B cell (primary cell): ENCODE results near the gene HSD17B2. TPM values are rescaled to one million over a fixed set of nuclear protein-coding genes. Genes with fewer than 3 reads are reported as not detected.

Experiments used
- ATAC-seq: fragments of 200-7000 bp; cut with Tn5 transposase; one replicate; pipeline ENCODE4 v1.10.0; 2021; ENCODE audit warnings: low read depth, mild to moderate bottlenecking, moderate number of reproducible peaks, moderate library complexity
- CTCF ChIA-PET: fragments of 350-600 bp; sonication (Branson Sonifier 250); formaldehyde crosslinking; loops from one replicate; lab custom pipeline; 2021; ENCODE audit warnings: antibody characterized with exemption, inconsistent platforms; lab: Charles Lee
- POLR2A ChIA-PET: fragments of 350-600 bp; sonication (Branson Sonifier 250); formaldehyde crosslinking; loops from one replicate; lab custom pipeline; 2021; ENCODE audit warnings: antibody characterized with exemption; lab: Charles Lee
- DNase-seq: peaks from one replicate; pipeline ENCODE4 v3.0.0; 2013
- H2AFZ ChIP-seq: 2 replicates; pipeline ENCODE4 v1.6.1; 2012; ENCODE audit warnings: mild to moderate bottlenecking, low read depth, low read length; ENCODE audit not compliant: insufficient read depth, poor library complexity, severe bottlenecking
- H3K27ac ChIP-seq, 2 donors: 1 replicate in 1 of 2; 2 replicates in 1 of 2; pipeline ENCODE4 v1.5.1; 2012 to 2013; ENCODE audit warnings: low read length in 2 of 2, mild to moderate bottlenecking in 2 of 2, moderate library complexity in 1 of 2
- H3K27me3 ChIP-seq, 4 experiments: fragments of 200-600 bp in 1 of 4; sonication (generic) in 1 of 4; replicated peaks in 1 of 4; 1 replicate in 2 of 4; 2 replicates in 2 of 4; pipeline versions ENCODE4 v1.6.1 to v1.7.0; 2013 to 2016; ENCODE audit warnings: low read length in 3 of 4, mild to moderate bottlenecking in 2 of 4, mixed read lengths in 1 of 4, moderate library complexity in 1 of 4; ENCODE audit not compliant: insufficient read depth in 4 of 4, control insufficient read depth in 3 of 4; ENCODE audit errors: control extremely low read depth in 1 of 4
- H3K36me3 ChIP-seq, 2 experiments: replicated peaks in 1 of 2; 1 replicate in 1 of 2; 2 replicates in 1 of 2; pipeline versions ENCODE4 v1.6.1 to v1.7.1; 2013; ENCODE audit warnings: low read length in 1 of 2; ENCODE audit not compliant: insufficient read depth in 2 of 2, control insufficient read depth in 1 of 2; ENCODE audit errors: control extremely low read depth in 1 of 2, extremely low read depth in 1 of 2
- H3K4me1 ChIP-seq, 2 donors: fragments of 200-600 bp in 1 of 2; sonication (generic) in 1 of 2; 1 replicate in 1 of 2; 2 replicates in 1 of 2; pipeline versions ENCODE4 v1.5.1 to v1.6.1; 2013 to 2017; ENCODE audit warnings: low read length in 2 of 2; ENCODE audit not compliant: control insufficient read depth in 2 of 2, insufficient read depth in 2 of 2
- H3K4me2 ChIP-seq: replicated peaks from 2 replicates; pipeline ENCODE3; 2012; ENCODE audit warnings: mild to moderate bottlenecking, low read depth, low read length; ENCODE audit not compliant: poor library complexity, severe bottlenecking
- H3K4me3 ChIP-seq, 5 experiments: fragments of 200-600 bp in 1 of 5; sonication (generic) in 1 of 5; 1 replicate in 3 of 5; 2 replicates in 2 of 5; pipeline versions ENCODE4 v1.5.1 to v1.7.0; 2011 to 2016; ENCODE audit warnings: low read length in 4 of 5, mild to moderate bottlenecking in 4 of 5, low read depth in 2 of 5, control low read depth in 1 of 5, moderate library complexity in 1 of 5; ENCODE audit not compliant: insufficient read depth in 1 of 5; ENCODE audit errors: control extremely low read depth in 1 of 5, extremely low read depth in 1 of 5
- H3K79me2 ChIP-seq: fragments of 200-600 bp; sonication (generic); one replicate; pipeline ENCODE4 v1.6.0; 2016; ENCODE audit warnings: low read length; ENCODE audit not compliant: control insufficient read depth, insufficient read depth
- H3K9ac ChIP-seq: fragments of 200-600 bp; sonication (generic); 2 replicates; pipeline ENCODE4 v1.6.1; 2017; ENCODE audit warnings: mild to moderate bottlenecking, low read length, moderate library complexity
- H3K9me3 ChIP-seq, 3 donors: one replicate each; pipeline versions ENCODE4 v1.6.1 to v1.7.1; 2013; ENCODE audit warnings: low read length in 2 of 3; ENCODE audit not compliant: control insufficient read depth in 2 of 3, insufficient read depth in 1 of 3; ENCODE audit errors: control extremely low read depth in 1 of 3
- H4K20me1 ChIP-seq: 2 replicates; pipeline ENCODE4 v1.6.0; 2012; ENCODE audit warnings: mild to moderate bottlenecking, low read length; ENCODE audit not compliant: insufficient read depth, control insufficient read depth, poor library complexity, severe bottlenecking
- H3K27ac Mint-ChIP-seq: one replicate; pipeline ENCODE4 v1.8.0; 2021; ENCODE audit warnings: mixed read lengths
- H3K27me3 Mint-ChIP-seq: one replicate; pipeline ENCODE4 v1.8.0; 2021; ENCODE audit warnings: mixed read lengths
- H3K4me1 Mint-ChIP-seq: one replicate; pipeline ENCODE4 v1.8.0; 2021; ENCODE audit warnings: mixed read lengths
- H3K4me3 Mint-ChIP-seq: one replicate; pipeline ENCODE4 v1.8.0; 2021; ENCODE audit warnings: mixed read lengths
- H3K9me3 Mint-ChIP-seq: one replicate; pipeline ENCODE4 v1.8.0; 2022; ENCODE audit warnings: mixed read lengths; ENCODE audit not compliant: insufficient read depth
- EZH2 ChIP-seq: IDR thresholded peaks from 2 replicates; pipeline ENCODE4 v1.6.1; 2012; ENCODE audit warnings: borderline replicate concordance, low read depth, mild to moderate bottlenecking, moderate library complexity, low read length; ENCODE audit not compliant: insufficient read depth, poor library complexity, severe bottlenecking
- WGBS: methylation state at CpG from one replicate; pipeline ENCODE4 v1.1.5; 2013; ENCODE audit warnings: missing lambda C conversion rate; ENCODE audit not compliant: insufficient coverage; 5-methylcytosine and 5-hydroxymethylcytosine counted together
- intact Hi-C: fragments of 100-400 bp; cut with micrococcal nuclease; formaldehyde crosslinking; loops from one replicate; pipeline ENCODE4 v1.10.0; 2022
- polyA plus RNA-seq: library from polyadenylated mRNA; depleted of rRNA; stranded (reverse); fragments of >200 nt; gene quantifications from 2 replicates; pipeline ENCODE4 v1.2.3, GENCODE V29; 2012
- total RNA-seq, 2 donors: library from RNA; stranded (reverse); fragments of 120-200 nt in 1 of 2; gene quantifications; 1 replicate in 1 of 2; 2 replicates in 1 of 2; pipeline versions ENCODE4 v1.2.3 to v1.2.4, GENCODE V29; 2013 to 2022
- TF ChIP-seq, protein P1 (sequence below): fragments of 200-600 bp; IDR thresholded peaks from one replicate; pipeline ENCODE4 v1.8.0; 2022; ENCODE audit warnings: antibody characterized with exemption, mild to moderate bottlenecking

The HSD17B2 gene
- total and polyA plus RNA-seq, 2 donors (not counting 1 experiment from before 2014, with no cell fraction given) = not detected

DNA sequence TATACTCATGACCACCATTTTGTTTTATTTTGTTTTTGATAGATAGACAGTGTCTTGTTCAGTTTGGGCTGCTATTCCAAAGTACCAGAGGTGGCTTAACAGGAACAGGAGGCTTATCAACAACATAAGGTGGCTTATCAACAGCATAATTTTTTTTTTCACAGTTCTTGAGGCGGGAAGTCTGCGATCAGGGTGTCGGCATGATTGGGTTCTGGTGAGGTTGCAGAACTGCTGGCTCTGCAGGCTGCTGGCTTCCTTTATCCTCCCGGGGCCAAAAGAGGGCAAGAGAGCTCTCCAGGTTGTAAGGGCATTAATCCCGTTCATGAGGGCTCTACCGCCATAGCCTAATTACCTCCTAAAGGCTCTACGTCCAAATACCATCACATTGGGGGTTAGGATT is 11.8 kb upstream of the HSD17B2 start:
- Histone ChIP-seq H3K4me2 (no peak overlapping the region), H3K79me2 (no peaks in the 10 kb centered on the region), H3K9ac (no peak overlapping the region), H3K27me3 (peaks cover 0 to 21% (median 6%) of the 10 kb centered on the region in 4 experiments), H4K20me1 (no peaks in the 10 kb centered on the region), H3K4me3 (no peak overlapping the region), H3K36me3 (no peaks in the 10 kb centered on the region), H3K4me1 (no peaks in the 10 kb centered on the region), H2AFZ (no peak overlapping the region), H3K27ac (no peak overlapping the region), H3K9me3 (peaks cover 0 to 1% (median 0%) of the 10 kb centered on the region in 3 donors)
- Mint-ChIP-seq H3K4me1 (no peaks in the 10 kb centered on the region), H3K4me3 (no peak overlapping the region), H3K9me3 (no peaks in the 10 kb centered on the region), H3K27me3 (peaks cover 36% of the 10 kb centered on the region), H3K27ac (no peak overlapping the region)
- CTCF ChIA-PET = no interaction called here
- 85% methylated on average over 4 of the region's 7 CpGs for WGBS
- TF ChIP-seq, protein P1, sequence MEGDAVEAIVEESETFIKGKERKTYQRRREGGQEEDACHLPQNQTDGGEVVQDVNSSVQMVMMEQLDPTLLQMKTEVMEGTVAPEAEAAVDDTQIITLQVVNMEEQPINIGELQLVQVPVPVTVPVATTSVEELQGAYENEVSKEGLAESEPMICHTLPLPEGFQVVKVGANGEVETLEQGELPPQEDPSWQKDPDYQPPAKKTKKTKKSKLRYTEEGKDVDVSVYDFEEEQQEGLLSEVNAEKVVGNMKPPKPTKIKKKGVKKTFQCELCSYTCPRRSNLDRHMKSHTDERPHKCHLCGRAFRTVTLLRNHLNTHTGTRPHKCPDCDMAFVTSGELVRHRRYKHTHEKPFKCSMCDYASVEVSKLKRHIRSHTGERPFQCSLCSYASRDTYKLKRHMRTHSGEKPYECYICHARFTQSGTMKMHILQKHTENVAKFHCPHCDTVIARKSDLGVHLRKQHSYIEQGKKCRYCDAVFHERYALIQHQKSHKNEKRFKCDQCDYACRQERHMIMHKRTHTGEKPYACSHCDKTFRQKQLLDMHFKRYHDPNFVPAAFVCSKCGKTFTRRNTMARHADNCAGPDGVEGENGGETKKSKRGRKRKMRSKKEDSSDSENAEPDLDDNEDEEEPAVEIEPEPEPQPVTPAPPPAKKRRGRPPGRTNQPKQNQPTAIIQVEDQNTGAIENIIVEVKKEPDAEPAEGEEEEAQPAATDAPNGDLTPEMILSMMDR = no peak
- no peak for TF ChIP-seq EZH2
- POLR2A ChIA-PET = no interaction called here
- DNase-seq (no peak), ATAC-seq (no peak)
- intact Hi-C loops = no loop called here

DNA sequence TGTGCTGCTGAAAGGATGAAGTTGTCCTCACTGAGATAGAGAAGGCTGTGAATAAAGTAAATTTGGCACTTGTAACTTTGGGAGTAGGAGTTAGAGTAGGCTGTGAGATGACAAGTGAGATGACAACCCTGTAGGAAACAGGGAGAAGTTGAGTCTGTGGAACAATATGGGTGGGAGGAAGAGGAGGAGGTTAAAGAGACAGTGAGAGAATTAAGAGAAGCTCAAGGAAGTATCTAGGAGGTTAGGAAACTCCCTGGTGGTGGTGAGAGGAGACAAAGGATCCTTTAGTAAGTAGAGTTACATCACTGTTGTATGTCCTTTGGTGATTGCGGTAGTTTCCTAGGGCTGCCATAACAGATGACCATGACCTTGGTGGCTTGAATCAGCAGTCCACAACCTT is 10.7 kb upstream of the HSD17B2 start:
- no peaks in the 10 kb centered on the region for H4K20me1 ChIP-seq
- Mint-ChIP-seq H3K9me3 (no peaks in the 10 kb centered on the region), H3K4me1 (no peaks in the 10 kb centered on the region), H3K27ac (no peak overlapping the region), H3K4me3 (no peak overlapping the region), H3K27me3 (peaks cover 26% of the 10 kb centered on the region)
- no peak overlapping the region for H3K4me2 ChIP-seq
- H3K79me2 ChIP-seq = no peaks in the 10 kb centered on the region
- no peak overlapping the region for H3K4me3 ChIP-seq
- H3K4me1 ChIP-seq = no peaks in the 10 kb centered on the region
- CTCF ChIA-PET = no interaction called here
- H3K9me3 ChIP-seq = peaks cover 0 to 1% (median 0%) of the 10 kb centered on the region in 3 donors
- TF ChIP-seq, protein P1 = no peak
- no peak for TF ChIP-seq EZH2
- intact Hi-C loops = no loop called here
- 100% methylated on average over 1 of the region's 1 CpG for WGBS
- DNase-seq (no peak), ATAC-seq (no peak)
- no peaks in the 10 kb centered on the region for H3K36me3 ChIP-seq
- H3K27ac ChIP-seq = no peak overlapping the region
- H3K9ac ChIP-seq = no peak overlapping the region
- peaks cover 0 to 20% (median 6%) of the 10 kb centered on the region in 4 experiments for H3K27me3 ChIP-seq
- POLR2A ChIA-PET = no interaction called here
- no peak overlapping the region for H2AFZ ChIP-seq
